Measurements from ENCODE around the gene CCKAR.

CCKAR gene

DNA sequence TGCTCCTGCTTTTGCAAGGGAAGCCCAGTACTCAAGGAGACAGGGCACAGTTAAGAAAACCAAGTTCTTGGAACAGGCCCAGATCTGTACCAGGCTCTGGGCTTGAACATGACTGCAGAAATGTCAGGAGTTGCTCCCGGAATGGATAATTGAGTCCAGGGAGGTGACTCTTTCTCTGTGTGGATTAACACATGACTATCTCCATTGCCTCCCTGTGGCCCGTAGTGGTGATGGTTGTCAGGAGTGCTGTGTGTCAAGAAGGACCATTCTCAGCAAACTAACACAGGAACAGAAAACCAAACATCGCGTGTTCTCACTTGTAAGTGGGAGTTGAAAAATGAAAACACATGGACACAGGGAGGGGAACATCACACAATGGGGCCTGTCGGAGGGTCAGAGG lies 39.9 kb downstream of the CCKAR start:
- DNase-seq (ENCODE audit: low spot score) = no peak
- TF ChIP-seq, protein P1, sequence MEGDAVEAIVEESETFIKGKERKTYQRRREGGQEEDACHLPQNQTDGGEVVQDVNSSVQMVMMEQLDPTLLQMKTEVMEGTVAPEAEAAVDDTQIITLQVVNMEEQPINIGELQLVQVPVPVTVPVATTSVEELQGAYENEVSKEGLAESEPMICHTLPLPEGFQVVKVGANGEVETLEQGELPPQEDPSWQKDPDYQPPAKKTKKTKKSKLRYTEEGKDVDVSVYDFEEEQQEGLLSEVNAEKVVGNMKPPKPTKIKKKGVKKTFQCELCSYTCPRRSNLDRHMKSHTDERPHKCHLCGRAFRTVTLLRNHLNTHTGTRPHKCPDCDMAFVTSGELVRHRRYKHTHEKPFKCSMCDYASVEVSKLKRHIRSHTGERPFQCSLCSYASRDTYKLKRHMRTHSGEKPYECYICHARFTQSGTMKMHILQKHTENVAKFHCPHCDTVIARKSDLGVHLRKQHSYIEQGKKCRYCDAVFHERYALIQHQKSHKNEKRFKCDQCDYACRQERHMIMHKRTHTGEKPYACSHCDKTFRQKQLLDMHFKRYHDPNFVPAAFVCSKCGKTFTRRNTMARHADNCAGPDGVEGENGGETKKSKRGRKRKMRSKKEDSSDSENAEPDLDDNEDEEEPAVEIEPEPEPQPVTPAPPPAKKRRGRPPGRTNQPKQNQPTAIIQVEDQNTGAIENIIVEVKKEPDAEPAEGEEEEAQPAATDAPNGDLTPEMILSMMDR (IDR thresholded peaks at IDR 0.05; ENCODE audit: extremely low read depth, missing control alignments) = no peak

DNA sequence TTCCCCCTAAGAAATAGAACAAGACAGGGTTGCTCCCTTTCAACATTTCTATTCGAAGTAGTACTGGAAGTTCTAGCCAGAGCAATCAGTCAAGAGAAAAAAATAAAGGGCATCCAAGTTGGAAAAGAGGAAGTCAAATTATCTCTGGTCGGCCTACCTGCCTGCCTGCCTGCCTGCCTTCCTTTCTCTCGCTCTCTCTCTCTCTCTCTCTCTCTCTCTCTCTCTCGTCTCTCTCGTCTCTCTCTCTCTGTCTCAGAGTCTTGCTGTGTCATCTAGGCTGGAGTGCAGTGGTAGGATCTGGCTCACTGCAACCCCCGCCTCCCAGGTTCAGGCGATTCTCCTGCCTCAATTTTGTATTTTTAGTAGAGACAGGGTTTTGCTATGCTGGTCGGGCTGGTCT lies 42.9 kb downstream of the CCKAR start:
- TF ChIP-seq, protein P1 (IDR thresholded peaks at IDR 0.05; ENCODE audit: extremely low read depth, missing control alignments) = no peak
- no peak for DNase-seq (ENCODE audit: low spot score)

DNA sequence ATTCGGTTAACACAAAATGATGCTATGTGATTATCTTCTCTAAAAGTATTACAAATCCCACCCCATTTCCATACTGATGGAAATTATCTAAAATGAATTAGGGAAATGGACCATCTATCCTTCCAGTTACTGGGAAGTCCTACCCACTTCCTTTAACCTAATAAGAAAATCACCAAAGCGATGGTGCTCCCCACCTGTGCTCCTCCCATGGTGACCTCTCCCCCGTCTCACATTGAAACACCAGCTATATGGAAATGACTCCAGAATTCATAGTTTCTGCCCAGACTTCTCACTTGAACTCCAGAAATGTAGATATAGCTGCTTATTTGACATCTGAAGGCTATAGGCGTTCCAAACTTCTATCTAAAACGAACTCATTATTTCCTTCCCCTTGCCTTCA lies 48.5 kb downstream of the CCKAR start:
- no peak for DNase-seq (ENCODE audit: low spot score)

DNA sequence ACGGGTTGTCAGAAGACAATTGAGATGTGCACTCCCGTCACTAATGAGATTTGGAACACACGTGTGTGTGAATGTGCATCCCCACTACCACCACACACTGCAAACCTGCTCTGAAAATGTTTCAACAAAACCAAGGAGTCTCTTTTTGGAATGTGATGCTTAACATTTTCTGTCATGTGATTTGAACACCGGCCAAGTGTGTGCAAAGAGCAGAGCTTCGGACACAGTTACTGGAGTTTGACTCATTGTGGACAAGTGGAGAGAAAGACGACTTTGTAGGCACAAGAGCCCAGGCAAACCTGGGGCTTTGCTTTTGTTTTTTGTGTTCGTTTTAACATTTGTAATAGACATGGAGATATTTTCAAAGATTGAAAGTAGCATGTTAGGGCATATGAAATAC lies 49.2 kb downstream of the CCKAR start:
- TF ChIP-seq, protein P1 (IDR thresholded peaks at IDR 0.05; ENCODE audit: extremely low read depth, missing control alignments) = no peak

More for the DNA sequence above, 48.5 kb downstream of the CCKAR start:
- TF ChIP-seq, protein P1 (IDR thresholded peaks at IDR 0.05; ENCODE audit: extremely low read depth, missing control alignments) = no peak

DNA sequence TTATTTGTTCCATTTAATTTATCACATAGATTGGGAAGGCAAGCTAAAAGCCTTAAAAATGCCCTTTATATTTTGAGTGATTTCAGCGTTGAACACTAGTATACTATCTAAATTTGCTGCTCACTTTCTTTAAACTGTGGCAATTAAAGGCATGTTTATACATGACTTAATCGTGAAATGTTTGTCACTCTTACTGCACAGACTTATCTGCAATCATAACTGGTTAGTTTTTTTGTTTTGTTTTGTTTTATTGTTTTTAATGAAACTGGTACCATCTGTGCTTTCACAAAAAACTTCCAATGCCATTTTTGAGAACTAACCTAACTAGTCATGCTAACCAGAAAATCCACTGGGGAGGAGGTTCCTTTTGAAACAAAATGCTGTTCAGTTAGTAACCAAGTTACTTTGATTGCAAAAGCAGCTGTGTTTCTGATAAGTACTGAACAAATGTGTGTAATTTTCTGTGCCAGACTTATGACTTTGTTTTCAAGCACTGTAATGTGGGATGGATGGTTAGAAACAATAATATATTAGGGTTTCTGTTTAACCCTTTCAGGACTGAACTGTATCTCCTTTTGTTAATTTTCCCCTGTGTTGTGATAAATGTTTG lies 56.1 kb downstream of the CCKAR start:
- TF ChIP-seq, protein P1 (IDR thresholded peaks at IDR 0.05; ENCODE audit: extremely low read depth, missing control alignments) = no peak

More for the DNA sequence above, 49.2 kb downstream of the CCKAR start:
- no peak for DNase-seq (ENCODE audit: low spot score)

DNA sequence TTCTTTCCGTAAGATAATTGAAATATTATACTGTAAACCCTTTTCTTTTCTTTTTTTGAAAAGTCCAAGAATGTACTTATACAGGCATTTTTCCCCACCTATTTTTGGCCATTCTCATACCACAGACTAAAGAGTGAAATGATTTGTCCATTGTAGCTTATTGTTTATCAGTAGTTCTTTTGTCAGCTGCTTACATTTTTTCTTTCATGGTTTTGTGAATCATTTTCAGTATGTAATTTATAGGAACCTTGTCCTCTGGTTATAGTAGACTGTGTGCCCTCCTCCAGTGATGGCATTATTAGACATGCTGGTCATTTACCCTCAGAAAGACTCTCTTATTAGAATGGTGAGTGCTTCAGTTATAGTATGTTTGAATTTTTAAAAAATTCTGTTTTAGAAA lies 56.7 kb downstream of the CCKAR start:
- DNase-seq (ENCODE audit: low spot score) = no peak

More for the DNA sequence above, 56.1 kb downstream of the CCKAR start:
- no peak for DNase-seq (ENCODE audit: low spot score)

DNA sequence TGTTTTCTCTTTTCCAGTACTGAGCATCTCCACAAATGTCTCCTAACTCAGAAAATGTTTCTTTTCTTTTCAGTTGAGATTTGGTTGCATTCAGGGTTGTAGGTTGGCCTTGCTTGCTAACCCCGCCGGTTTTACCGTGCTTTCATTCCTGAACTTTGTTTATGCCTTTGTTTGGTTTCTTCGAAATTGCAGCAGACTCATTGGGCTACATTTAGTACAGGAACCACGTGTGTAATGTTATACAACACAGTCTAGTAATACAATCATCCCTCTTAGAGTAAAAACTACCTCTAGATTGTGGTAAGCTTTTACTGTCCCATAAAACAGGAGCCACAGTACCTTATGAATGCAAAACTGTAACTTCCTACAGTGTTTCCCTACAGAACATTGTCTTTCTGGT lies 57.9 kb downstream of the CCKAR start:
- DNase-seq (ENCODE audit: low spot score) = no peak
- TF ChIP-seq, protein P1 (IDR thresholded peaks at IDR 0.05; ENCODE audit: extremely low read depth, missing control alignments) = no peak

More for the DNA sequence above, 56.7 kb downstream of the CCKAR start:
- TF ChIP-seq, protein P1 (IDR thresholded peaks at IDR 0.05; ENCODE audit: extremely low read depth, missing control alignments) = no peak

Data from GM20000 (cell line).